HTR-8/SVneo (cell line): ENCODE data around the gene STAG3.

Source experiments
- DNase-seq: peaks from one replicate; pipeline ENCODE4 v3.0.0; 2011; ENCODE audit warnings: low spot score, mixed read lengths; ENCODE audit not compliant: insufficient read length
- FAIRE-seq: peaks from 2 replicates; lab custom pipeline; 2011; peaks lifted over from hg19 to GRCh38; lab: Jason Lieb, UNC

Gene STAG3

DNA sequence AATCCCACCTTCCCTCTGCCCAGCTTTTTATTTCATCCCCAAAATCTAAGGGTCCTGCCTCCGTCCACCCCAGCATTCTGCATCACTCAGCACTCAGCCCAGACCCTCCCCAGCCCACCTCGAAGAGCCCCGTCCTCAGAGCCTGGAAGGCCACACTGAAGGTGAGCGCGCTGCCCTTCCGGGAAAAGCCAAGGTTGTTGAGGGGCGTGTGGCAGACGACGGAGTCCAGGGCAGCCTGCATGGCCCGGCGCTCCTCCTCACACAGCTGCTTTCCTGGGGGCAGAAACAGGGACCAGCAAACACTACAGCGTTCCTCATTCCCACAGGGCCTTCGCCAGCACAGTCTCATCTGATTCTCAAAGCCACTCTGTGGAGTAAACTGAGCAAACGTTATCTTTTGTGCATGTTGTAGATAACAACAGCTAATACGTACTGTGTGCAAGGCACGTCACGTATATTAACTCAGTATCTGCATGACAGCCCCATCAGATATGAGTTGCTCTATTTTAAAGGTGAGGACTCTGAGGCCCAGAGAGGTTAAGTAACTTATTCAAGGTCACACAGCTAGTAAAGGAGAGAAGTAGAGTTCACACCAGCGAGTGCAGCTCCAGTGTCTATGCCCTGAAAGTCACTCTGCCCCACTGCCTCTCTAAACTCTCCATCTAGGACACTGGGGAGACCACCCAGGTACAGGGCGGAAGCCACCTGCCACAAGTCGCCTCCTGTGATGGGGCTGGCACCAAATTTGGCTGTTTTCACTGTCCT lies 22.0 kb upstream of the STAG3 start:
- no peak for FAIRE-seq
- no peak for DNase-seq

DNA sequence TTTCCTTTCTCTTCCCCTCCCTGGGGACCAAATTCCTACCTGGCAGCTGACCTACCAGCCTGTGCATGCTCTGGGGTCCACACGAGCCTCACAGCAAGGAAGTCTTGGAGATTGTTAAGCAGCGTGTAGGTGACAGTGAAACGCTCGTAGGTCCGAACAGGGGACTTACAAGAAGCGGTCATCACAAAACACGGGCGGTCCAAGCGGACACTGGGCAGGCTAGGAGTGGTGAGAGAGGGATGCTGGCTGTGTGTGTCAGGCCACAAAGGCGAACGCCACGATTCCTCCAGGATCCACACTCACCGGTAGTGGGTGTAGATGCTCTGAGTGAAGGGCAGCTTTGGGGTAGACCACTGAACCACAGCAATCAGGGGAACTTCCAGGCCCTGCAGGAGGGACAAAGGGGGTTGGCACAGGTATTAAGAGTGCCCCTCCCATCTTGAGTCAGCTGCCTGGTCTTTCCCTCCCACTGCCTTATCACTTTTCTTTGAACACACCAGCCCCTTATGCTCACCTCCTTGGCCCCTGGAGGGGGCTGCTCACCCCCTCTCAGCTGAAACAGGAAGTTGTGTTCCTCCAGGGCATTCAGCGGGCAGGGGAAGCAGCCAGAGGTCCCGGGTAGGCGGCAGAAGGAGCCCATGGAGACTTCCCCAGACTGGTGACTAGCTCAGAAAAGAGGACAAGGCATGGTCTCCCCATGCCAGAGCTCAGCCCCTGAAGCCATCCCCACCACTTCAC lies 21.2 kb upstream of the STAG3 start:
- FAIRE-seq (no peak), DNase-seq (no peak)

DNA sequence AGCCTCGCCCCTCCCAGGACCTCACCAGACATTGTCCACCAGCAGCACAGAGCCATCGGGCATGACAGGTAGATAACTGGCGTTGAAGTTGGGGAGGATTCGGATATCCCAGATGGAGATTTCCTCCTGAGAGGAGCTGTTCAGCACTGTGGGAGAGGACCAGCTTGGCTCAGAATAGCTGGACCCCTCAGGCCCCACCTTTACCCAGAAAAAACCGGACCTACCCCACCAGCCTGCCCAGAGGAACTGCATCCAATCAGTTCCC lies 20.7 kb upstream of the STAG3 start:
- DNase-seq (no peak), FAIRE-seq (no peak)

DNA sequence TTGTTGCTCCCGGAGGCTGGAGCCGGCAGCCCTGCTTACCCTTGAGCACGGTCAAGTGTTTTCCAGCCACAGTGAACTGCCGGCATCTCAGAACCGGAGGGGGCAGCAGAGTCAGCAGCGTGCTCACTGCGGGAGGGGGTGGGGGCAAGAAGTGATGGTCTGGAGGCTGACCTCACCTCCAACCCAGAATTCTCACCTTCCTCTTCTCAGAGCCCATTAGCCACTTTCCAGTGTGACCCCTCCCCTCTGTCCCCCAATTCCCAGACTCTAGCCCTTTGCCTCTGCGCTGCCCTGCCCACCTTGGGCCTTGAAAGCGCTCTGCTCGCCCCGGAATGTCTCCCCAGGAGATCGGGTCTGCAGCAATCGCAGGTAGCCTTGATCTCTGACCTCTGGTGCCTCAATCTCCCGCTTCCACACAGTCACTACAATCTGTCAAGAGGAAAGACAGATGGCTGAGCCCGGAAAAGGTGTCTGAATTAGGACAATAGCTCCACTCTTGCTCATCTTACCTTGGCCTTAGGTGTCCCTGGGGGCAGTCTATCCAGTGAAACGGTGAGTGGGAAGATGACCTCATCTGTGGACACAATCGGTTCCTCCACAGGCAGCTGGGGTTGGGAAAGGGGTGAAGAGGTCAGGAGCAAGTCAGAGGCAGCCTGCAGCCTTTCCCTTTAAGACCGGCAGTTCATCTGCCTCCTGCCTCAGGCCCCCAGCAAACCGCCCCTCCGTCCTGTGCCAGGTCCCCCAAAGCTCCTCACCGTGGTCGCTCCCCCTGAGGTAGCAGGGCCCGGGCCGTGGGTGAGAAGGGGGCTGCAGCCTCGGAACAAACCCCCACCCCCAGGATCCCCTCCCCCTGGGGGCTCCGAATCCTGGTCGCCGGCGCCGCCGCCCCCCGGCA lies 20.1 kb upstream of the STAG3 start:
- DNase-seq (no peak), FAIRE-seq (no peak)

DNA sequence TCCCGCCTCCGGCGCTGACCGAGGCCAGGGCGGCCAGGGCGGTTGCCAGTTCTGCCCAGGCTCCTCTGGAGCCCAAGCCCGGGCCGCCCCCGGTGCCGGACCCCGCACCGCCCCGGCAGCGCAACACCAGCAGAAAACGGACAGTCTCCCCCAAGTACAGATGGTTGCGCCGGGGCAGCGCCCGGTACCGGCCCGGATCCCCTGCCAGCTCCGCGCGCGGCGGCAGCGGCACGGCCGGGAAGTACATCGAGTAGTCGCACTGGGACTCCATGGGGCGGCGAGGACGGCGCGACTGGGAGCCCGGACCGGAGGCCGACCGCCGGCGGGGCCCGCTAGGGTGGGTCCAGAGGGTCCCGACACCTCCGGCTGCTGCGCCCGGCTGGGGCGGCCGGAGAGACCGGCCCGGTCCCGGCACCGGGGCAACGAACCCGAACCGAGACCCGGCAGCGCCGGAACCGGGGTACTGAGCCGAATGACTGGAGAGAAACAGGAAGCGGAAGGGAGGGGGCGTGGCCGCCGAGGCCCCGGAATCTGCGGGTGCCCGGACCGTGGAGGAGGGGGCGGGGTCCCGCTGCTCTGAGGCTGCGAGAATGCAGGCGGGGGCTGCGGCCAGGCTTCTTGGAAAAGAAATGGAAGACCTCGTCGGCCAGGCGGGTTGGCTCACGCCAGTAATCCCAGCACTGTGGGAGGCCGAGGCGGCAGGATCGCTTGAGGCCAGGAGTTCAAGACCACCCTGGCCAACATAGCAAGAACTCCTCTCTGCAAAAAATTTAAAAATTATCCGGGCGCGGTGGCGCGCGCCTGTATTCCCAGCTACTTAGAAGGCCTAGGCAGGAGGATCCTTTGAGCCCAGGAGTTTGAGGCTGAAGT lies 19.3 kb upstream of the STAG3 start, which contains the start of gene TRAPPC14:
TRAPPC14 (minus strand) TSS at position 495 of the 870 bp plus-strand sequence; CDS start at position 271, 224 bp downstream.
- no peak for FAIRE-seq
- peak; percentile 90 for DNase-seq

DNA sequence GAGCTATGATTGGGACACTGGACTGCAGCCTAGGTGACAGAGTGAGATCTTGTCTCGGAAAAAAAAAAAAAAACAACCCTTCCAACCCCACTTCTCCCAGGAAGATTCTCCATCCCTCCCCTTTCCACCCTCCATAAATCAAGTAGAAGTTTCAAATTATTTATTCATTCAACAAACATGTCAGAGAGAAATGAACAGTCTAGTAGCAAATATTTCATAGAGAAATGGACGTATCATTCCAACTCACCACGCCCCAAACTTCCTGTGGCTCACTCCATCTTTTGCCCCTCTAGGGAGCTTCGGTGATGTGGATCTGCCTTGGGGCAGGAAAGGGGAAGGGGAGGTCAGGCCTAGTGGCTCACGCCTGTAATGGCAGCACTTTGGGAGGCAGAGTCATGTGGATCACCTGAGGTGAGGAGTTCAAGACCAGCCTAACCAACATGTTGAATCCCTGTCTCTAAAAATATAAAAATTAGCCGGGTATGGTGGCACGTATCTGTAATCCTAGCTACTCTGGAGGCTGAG lies 18.6 kb upstream of the STAG3 start:
- DNase-seq = no peak
- no peak for FAIRE-seq

DNA sequence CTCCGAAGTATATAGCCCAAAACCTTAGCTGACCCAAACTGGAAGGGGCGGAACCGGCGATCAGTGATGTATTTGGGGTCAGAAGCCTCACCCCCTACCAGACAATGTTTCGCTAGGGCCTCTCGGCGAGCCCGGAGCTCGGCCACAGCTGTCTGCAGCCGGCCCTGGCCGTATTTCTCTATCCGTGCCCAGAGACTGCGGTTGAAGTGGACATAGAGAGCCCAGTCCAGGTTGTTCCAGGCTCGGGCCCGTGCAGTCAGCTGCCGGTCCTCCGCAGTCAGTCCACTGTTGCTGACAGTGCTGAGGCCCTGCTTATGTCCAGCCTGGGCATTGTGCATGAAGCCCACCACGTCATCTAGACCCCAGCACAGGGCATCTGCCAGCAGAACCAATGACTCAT lies 17.7 kb upstream of the STAG3 start:
- no peak for DNase-seq
- no peak for FAIRE-seq

DNA sequence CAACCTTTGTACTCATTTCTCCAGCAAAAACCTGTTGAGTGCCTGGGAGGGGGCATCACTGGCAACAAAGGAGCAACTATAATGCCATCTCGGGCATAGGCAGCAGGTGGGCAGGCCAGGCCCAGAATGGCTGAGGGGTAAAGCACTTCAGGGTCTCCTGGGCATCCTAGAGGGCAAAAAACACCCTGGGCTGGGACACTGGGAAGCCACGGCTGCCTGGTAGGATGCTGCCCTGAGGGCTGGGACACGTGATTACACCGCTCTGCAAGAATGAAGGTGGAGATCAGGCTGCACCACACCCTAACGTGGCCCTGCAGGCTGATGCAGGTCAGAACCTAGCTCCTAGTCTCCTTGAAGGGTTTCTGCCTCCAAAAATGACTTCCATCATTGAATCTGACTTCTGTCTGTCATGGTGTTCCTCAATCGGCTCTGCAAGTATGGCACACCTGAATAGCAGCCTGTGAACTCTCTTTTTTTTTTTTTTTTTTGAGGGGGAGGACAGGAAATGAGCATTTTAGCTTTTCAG lies 14.6 kb upstream of the STAG3 start:
- FAIRE-seq = no peak
- no peak for DNase-seq

DNA sequence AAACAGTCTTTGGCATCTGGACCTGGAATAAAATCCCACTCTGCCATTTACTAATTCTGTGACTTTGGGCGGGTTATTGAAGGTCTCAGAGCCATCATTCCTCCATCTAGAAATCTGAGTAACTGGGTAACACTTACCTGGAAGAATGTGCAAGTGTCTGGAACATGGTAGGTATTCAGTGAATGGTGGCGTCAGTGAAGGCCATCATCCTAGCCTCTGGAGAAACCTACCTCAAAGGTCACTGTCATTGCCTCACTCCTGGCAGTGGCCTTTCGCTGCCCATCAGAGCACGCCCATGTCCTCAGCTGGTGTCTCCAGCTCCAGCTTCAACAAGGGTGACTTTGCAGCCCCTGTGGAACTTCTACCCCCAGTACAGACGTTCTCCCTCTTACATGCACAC lies 13.8 kb upstream of the STAG3 start:
- no peak for DNase-seq
- no peak for FAIRE-seq

DNA sequence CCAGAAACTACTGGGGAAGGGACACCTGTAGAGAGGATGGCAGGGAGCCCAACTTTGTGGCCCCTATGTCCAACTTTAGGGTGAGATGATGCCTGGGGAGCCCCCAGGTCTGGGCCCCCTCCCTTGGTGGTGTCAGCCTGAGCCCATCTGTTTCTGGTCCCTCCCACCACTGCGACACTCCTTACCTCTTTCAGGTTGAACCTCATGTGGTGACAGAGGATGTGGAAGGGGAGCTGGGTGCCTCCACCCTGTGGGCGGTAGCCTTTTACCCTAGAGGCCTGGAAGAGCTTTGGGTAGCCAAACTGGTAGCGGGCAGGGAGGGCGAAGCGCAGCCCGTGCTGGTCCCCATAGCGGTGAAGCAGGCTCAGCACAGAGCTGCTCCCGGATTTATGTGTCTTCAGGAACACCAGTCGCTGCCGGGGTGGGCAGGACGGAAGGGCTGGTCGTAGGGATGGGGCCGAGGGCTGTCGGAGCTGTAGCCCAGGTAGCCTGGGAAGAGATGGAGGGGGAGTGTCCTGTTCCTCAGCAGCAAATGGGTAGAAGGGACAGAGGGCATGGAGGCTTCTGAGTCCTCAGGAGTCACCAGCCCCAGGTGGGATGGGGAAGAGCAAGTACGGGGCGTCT lies 11.3 kb upstream of the STAG3 start:
- DNase-seq (no peak), FAIRE-seq (no peak)

DNA sequence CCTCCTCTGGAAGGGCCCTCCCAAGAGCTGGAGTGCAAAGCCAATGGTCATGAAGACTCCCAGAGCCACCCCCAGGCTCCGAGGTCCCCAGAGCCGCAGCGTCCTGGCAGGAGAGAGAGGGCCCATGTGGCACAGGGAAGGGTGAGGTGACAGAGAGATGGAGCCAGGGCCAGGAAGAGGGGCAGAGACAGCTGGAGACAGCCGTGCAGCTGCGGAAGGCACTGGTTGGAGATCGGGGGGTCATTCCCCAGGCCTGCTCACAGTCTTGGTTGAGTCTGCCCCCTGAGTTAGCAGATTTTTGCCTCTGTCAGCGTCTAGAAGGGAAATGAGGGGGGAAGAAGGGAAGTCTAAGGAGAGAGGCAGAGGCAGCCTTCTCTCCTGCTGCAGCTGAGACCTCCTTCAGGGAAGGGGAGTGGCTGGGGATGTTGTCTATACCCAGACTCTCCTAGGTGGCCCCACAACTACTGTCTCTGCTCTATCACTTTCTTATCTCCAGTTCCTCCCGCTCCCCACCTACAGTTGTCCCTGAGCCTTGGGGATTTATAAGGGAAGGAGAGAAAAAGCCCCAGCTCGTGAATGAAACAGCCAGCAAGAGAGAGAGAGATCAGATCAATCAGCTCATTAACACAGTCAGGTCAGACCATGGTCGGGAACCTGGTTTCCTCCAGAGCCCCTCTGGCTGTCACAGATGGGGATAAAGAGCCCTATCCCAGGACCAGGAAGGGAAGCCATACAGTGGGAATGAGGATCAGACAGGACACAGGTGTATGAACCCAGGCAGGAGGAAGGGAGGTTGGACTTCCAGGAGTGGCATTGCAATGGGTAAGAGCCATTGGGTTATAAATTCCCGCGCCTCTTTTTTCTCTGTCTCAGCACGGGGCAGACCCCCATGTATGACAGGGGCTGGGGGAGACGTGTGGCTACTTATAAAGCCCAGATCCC lies 10.5 kb upstream of the STAG3 start:
- DNase-seq (no peak), FAIRE-seq (no peak)

DNA sequence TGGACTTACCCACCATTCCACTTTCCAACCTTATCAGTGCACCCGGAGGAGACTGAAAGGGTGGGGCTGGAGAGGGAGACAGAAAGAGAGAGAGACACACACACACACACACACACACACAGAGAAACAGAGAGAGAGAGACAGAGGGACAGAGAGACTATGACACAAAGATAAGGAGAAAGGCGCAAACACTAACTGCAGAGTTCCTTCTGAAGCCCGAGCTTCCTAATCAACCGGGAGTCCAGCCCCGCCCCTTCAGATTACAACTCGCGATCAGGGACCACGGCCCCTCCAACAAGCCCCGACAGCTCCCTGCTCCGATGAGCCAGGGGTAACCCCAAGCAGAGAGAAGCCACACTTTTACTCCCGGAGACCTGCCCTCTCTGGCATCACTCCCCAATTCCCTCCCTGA lies 9.8 kb upstream of the STAG3 start:
- FAIRE-seq (no peak), DNase-seq (no peak)

DNA sequence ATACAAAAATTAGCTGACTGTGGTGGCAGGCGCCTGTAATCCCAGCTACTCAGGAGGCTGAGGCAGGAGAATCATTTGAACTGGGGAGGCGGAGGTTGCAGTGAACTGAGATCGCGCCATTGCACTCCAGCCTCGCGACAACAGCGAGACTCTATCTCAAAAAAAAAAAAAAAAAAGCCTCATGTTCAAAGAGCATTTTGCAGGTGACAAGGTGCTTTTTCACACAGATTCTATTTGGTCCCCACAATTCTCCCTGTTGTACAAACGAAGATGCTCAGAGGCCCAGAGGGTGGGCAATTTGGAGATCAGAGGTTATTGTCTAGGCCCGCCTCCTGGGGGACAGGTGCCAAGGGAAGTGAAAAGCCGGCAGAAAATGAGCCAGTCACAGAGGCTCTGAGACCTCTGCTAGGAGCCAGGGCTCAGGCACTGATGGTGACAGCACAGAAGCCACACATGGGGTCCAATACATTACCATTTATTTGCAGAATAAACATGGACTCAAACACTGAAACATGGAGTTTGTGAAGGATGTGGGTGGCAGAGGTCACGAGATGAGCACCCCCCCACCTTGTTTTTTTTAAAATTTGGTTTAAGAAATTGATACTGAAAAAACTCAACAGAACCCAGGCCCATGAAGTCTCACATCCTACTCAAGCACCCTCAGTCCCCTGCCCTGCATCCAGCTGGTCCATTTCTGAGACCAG lies 8.4 kb upstream of the STAG3 start:
- FAIRE-seq = no peak
- DNase-seq = no peak

DNA sequence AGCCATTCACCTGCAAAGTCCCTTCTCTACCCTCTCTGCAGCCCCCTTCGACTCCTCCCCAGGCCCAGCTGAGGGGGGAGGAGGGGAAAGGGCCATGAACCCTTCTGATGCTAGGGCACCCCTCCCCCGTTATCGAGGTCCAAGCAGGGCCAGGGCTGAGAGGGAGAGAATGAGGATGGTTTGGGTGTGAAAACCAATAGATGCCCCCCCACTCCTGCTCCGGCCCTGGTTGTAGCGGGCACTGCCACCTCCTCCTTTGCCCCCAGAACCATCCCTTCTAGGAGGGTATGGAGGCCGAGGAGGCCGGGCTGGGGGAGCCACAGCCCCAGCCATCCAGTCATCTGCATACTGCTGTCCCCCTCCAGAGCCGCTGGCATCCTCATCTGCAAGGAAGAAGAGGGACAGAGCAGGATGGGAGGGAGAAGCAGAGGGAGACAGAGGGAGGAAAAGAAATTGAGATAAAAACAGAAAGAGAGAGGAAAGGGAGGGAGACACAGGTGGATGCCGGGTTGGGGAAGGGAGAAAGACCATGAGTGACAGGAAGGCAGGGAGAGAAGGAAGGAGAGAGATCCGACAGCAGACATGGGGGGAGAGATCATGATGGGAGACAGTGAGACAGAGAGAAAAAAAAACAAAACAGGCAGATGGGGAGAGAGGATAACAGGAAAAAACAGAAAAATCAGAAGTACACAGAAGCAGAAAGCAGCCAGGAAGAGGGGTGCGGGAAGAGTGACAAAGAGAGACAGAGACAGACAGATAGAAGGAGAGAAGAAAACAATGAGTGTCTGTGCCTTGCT lies 7.4 kb upstream of the STAG3 start:
- FAIRE-seq (no peak), DNase-seq (no peak)

DNA sequence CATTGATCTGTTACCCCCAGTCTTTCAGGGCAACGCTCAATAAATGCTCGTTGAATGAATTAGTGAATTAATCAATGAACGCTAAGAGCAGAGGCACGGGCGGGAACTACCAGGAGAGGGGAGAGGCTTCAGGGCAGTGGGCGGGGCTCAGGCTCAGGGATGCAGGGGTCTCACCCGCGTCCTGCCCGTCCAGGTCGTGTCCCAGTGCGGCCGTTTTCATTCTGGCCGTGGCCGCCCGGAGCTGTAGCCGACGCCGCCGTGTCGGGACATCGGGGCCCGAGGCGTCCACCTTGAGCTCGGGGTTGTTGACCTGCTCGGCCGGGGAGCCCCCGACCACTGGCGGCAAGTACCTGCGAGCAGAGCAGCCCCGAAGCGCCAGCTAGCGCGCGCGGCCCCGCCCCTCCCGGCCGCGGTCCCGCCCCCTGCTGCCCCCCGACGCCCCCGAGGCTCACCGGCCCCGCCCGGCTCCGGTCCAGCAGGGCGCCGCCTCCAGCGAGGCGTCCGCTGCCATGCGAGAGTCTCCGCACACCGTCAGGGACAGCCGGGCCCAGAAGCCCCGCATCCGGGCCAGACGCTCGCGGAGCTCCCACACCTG lies 6.5 kb upstream of the STAG3 start:
- FAIRE-seq (no peak), DNase-seq (no peak)

DNA sequence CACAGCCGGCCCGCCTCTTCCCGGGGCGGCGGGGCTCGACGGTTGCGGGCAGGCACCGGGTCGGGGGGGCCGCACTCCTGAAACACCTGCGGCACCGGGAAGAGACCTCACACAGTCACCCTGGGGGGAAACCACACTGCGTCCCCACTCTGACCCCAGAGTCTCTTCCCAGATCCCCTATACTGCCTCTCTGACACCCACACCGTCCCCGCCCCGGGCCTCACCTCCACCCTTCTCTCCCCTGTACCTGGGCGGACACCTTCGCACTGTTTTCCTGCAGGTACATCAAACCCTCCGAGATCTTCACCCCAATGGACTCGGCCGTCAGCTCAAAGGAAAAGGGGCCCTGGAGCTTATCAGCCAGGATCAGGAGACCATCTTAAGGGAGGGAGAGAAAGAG lies 5.9 kb upstream of the STAG3 start:
- no peak for DNase-seq

More for the DNA sequence above, 5.9 kb upstream of the STAG3 start:
- no peak for FAIRE-seq
